NK-92 treated with Interleukin-12 subunit alpha and Interleukin-12 subunit beta, amount 100 ng/mL, for 24 hours (cell line): ENCODE data around the gene SEZ6.

Experiments used
- DNase-seq: peaks from one replicate; lab custom pipeline; 2025; lab: John Stamatoyannopoulos, UW

SEZ6 gene

GRCh38 chr17:29037739-29038084 is 31.9 kb upstream of the SEZ6 start:
- no peak for DNase-seq

- no peak for DNase-seq
These were observed 30.8 kb upstream of the SEZ6 start for GRCh38 chr17:29036584-29036983.

GRCh38 chr17:29034510-29034909 is 28.7 kb upstream of the SEZ6 start:
- no peak for DNase-seq

- no peak for DNase-seq
These were observed 27.0 kb upstream of the SEZ6 start for GRCh38 chr17:29032857-29033197.

GRCh38 chr17:29032013-29032856 is 26.4 kb upstream of the SEZ6 start:
- no peak for DNase-seq

GRCh38 chr17:29031488-29031887 is 25.7 kb upstream of the SEZ6 start:
- DNase-seq, result no peak

GRCh38 chr17:29024316-29024952 is 18.6 kb upstream of the SEZ6 start:
- DNase-seq, result no peak

GRCh38 chr17:29022074-29022473 is 16.2 kb upstream of the SEZ6 start:
- DNase-seq, result no peak

GRCh38 chr17:29021226-29021625 is 15.4 kb upstream of the SEZ6 start:
- no peak for DNase-seq

GRCh38 chr17:29020576-29020975 is 14.7 kb upstream of the SEZ6 start:
- no peak for DNase-seq

GRCh38 chr17:29019475-29020181 is 13.8 kb upstream of the SEZ6 start:
- DNase-seq, result no peak

GRCh38 chr17:29018788-29019474 is 13.1 kb upstream of the SEZ6 start:
- DNase-seq, result no peak

GRCh38 chr17:29016345-29017210 is 10.7 kb upstream of the SEZ6 start:
- no peak for DNase-seq

- no peak for DNase-seq
These were observed 8.9 kb upstream of the SEZ6 start for GRCh38 chr17:29014716-29015115.

GRCh38 chr17:29012535-29012934 is 6.7 kb upstream of the SEZ6 start:
- DNase-seq, result no peak

- no peak for DNase-seq
These were observed 4.8 kb upstream of the SEZ6 start for GRCh38 chr17:29010586-29010985.

GRCh38 chr17:29010129-29010528 is 4.3 kb upstream of the SEZ6 start:
- no peak for DNase-seq

GRCh38 chr17:29008591-29008990 is 2.8 kb upstream of the SEZ6 start:
- DNase-seq, result no peak

- no peak for DNase-seq
These were observed 2.1 kb upstream of the SEZ6 start for GRCh38 chr17:29007860-29008455.

GRCh38 chr17:29007456-29007855 is 1.6 kb upstream of the SEZ6 start:
- no peak for DNase-seq

GRCh38 chr17:29004081-29004692 is 1.6 kb downstream of the SEZ6 start:
- no peak for DNase-seq
